Measurements from ENCODE around the gene TUBG2. TPM values are rescaled to one million over a fixed set of nuclear protein-coding genes. Genes with fewer than 3 reads are reported as not detected.
"Not testable (repeated sequence)": the region's sequence is repeated elsewhere in the genome, so short reads cannot be mapped to it uniquely, and the experiment has no call there.

Gene TUBG2
- total RNA-seq, 6 experiments from 2014 or later = 15.2 to 17.3 (median 16.9) TPM

DNA sequence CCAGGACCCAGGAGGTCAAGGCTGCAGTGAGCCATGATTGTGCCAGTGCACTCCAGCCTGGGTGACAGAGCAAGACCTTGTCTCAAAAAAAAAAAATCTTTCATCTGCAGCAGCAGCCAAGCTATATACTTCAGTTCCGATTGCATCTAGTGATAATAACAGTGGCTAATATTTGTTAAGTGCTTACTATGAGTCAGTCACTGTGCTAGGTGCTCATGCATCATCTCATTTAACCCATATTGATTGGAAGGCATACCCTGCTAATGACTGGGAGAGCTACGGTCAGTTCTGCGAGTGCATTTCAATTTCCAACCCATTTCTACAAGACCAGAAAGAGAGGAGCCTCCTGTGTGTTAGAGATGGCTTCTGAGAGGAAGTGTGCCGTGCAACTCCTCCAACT, 7.7 kb upstream of the TUBG2 start:
- Mint-ChIP-seq H3K4me1 (ENCODE audit: low read depth) (peaks cover 39% of the 10 kb centered on the region), H3K9me3 (no peaks in the 10 kb centered on the region), H3K27me3 (ENCODE audit: insufficient read depth) (peaks cover 7% of the 10 kb centered on the region), H3K36me3 (ENCODE audit: low read depth) (no peaks in the 10 kb centered on the region), H3K27ac (no peak overlapping the region), H3K4me3 (no peak overlapping the region)
- TF ChIP-seq, protein P1, sequence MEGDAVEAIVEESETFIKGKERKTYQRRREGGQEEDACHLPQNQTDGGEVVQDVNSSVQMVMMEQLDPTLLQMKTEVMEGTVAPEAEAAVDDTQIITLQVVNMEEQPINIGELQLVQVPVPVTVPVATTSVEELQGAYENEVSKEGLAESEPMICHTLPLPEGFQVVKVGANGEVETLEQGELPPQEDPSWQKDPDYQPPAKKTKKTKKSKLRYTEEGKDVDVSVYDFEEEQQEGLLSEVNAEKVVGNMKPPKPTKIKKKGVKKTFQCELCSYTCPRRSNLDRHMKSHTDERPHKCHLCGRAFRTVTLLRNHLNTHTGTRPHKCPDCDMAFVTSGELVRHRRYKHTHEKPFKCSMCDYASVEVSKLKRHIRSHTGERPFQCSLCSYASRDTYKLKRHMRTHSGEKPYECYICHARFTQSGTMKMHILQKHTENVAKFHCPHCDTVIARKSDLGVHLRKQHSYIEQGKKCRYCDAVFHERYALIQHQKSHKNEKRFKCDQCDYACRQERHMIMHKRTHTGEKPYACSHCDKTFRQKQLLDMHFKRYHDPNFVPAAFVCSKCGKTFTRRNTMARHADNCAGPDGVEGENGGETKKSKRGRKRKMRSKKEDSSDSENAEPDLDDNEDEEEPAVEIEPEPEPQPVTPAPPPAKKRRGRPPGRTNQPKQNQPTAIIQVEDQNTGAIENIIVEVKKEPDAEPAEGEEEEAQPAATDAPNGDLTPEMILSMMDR (IDR thresholded peaks at IDR 0.05) = no peak
- no peak for DNase-seq

DNA sequence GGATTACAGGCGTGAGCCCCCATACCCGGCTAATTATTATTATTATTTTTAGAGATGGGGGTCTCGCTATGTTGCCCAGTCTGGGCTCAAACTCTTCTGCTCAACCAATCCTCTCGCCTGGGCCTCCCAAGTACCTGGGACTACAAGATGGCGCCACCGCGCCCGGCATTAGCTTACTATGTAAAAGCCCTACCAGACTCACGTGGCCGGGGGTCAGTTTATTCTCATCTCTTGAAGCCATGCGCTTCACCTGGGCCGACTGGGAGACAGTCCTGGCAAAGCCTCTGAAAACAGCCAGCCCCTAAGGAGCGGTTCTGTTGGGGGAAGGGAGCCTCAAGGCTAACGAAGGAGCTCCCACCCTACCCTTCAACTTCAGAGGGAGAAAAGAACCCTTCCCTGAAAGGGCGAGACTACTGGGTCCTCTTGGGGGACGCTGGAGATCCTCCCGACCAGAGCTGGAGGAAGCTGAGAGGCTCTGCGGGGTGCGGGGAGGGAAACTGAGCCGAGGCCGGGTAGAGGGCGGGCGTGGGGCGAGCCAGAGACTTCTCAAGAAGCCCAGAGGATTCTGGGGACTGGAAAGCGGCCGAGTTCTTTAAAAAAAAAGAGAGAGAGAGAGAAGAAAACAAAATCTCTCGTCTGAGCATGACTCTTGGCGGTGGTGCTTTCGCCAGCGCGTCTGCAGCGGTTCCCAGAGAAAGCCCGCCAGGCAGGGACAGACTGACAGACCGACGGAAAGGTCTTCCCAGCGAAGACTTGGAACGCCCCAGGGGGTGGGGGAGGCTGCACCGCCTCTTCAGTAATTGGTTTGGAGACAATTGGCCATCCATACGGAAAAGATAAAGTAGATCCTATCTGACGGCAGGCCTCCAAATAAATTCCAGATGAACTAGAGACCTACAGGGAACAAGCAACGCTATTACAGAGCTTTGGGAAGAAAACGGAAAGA, 5.6 kb upstream of the TUBG2 start:
- Mint-ChIP-seq H3K27me3 (ENCODE audit: insufficient read depth) (peaks cover 6% of the 10 kb centered on the region), H3K27ac (peak overlapping the region; percentile 81), H3K36me3 (ENCODE audit: low read depth) (no peaks in the 10 kb centered on the region), H3K4me1 (ENCODE audit: low read depth) (peaks cover 52% of the 10 kb centered on the region), H3K4me3 (peak overlapping the region; percentile 84), H3K9me3 (no peaks in the 10 kb centered on the region)
- DNase-seq = peak; percentile 69
- TF ChIP-seq, protein P1 (IDR thresholded peaks at IDR 0.05) = no peak

DNA sequence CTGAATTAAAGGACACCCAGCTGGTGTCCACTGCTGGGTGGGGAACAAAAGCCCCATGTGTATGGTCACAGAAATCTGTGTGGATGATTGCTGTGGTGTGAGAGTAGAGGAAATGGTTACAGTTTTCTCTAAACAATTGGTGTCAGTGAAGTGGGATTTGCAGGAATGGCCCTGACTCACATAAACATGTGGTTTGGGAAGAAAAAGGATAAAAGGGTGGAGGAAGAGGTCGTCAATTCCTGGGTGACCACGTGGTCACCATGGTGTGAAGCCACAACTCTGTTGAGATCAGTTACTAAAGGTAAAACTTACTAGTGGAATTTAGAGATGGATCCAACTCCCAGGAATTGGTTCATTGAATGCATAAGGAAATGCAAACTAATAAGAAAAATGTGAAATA, 3.6 kb upstream of the TUBG2 start:
- Mint-ChIP-seq H3K27ac (peak overlapping the region; percentile 72), H3K4me1 (ENCODE audit: low read depth) (peaks cover 66% of the 10 kb centered on the region), H3K4me3 (peak overlapping the region; percentile 37), H3K36me3 (ENCODE audit: low read depth) (no peaks in the 10 kb centered on the region), H3K27me3 (ENCODE audit: insufficient read depth) (peaks cover under 1% of the 10 kb centered on the region; the same call in 1 of the 2 replicates), H3K9me3 (no peaks in the 10 kb centered on the region)
- DNase-seq = peak; percentile 64
- TF ChIP-seq, protein P1 (IDR thresholded peaks at IDR 0.05) = no peak

DNA sequence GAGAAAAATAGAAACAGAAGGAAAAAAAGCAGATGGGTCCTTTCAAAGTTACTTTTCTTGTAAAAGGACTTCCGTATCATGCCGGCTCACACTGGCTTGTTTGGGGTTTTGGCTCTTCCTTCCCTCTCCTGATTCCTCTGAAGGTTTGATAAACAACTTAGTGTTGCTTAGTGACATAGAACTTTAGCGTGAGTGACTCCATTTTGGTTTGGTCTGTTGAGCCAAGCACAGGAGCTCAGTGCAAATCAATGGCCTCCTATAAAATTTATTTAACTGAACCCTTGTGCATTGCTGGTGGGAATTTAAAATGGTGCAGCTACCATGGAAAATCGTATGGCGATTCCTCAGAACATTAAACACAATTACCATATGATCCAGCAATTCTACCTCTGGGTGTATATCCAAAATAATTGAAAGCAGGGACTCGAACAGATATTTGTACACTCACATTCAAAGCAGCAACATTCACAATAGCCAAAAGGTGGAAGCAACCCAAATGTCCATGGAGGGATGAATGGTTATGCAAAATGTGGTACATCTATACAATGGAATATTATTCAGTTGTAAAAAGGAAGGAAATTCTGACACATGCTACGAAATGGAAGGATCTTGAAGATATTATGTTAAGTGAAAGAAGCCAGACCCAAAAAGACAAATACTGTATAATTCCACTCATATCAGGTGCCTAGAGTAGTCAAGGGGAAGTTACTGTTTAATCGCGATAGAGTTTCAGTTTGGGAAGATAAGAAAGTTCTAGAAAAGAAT, 1.1 kb upstream of the TUBG2 start:
- H3K27me3 Mint-ChIP-seq (ENCODE audit: insufficient read depth) = no peaks in the 10 kb centered on the region
- peaks cover 3% of the 10 kb centered on the region; the same call in 1 of the 2 replicates for H3K36me3 Mint-ChIP-seq (ENCODE audit: low read depth)
- peak overlapping the region; percentile 13; the same call in 1 of the 2 replicates for H3K4me3 Mint-ChIP-seq
- H3K27ac Mint-ChIP-seq = no peak overlapping the region
- no peaks in the 10 kb centered on the region for H3K9me3 Mint-ChIP-seq
- no peak for DNase-seq
- TF ChIP-seq, protein P1 (IDR thresholded peaks at IDR 0.05) = no peak
- H3K4me1 Mint-ChIP-seq (ENCODE audit: low read depth) = peaks cover 74% of the 10 kb centered on the region

DNA sequence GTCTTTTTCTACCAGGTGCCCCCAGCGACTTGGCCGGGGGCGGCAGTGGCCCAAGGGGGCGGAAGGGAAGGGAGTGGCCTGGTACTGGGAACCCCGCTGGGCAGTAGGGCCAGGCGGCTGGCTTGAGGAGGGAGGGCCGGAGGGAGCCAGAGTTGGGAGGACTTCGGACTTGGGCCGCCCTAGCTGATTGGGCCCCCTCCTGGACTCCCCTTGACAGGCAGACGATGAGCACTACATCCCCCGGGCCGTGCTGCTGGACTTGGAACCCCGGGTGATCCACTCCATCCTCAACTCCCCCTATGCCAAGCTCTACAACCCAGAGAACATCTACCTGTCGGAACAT, 819 bp downstream of the TUBG2 start:
- Mint-ChIP-seq H3K4me3 (peak overlapping the region; percentile 90), H3K4me1 (ENCODE audit: low read depth) (peaks cover 56% of the 10 kb centered on the region), H3K27ac (peak overlapping the region; percentile 82)
- not testable (repeated sequence) for H3K36me3 Mint-ChIP-seq (ENCODE audit: low read depth); DNase-seq; H3K9me3 Mint-ChIP-seq; H3K27me3 Mint-ChIP-seq (ENCODE audit: insufficient read depth)
